Neuron (in vitro differentiated cells): ENCODE measurements around the gene KRT24.
"Not testable (repeated sequence)": the region's sequence is repeated elsewhere in the genome, so short reads cannot be mapped to it uniquely, and the experiment has no call there.

Source experiments
- H2AFZ ChIP-seq: one replicate; pipeline ENCODE4 v1.6.1; 2013; ENCODE audit warnings: low read depth, mild to moderate bottlenecking, inconsistent platforms, low read length, moderate library complexity
- H3K27me3 ChIP-seq: one replicate; pipeline ENCODE4 v1.6.1; 2013; ENCODE audit warnings: low read length; ENCODE audit not compliant: insufficient read depth
- H3K36me3 ChIP-seq: one replicate; pipeline ENCODE4 v1.6.1; 2013; ENCODE audit warnings: low read length; ENCODE audit not compliant: insufficient read depth
- H3K4me1 ChIP-seq: one replicate; pipeline ENCODE4 v1.6.1; 2013; ENCODE audit warnings: low read length; ENCODE audit not compliant: insufficient read depth
- H3K4me3 ChIP-seq: 2 replicates; pipeline ENCODE4 v1.5.1; 2013; ENCODE audit warnings: mild to moderate bottlenecking, low read length, moderate library complexity
- H3K9me3 ChIP-seq: one replicate; pipeline ENCODE4 v1.6.1; 2013; ENCODE audit warnings: low read length

The KRT24 gene

GRCh38 chr17:40703652-40704051, at the start of gene KRT24:
Gene KRT24, minus strand, starts transcription at chr17:40703752. Its CDS starts 59 bp downstream, at chr17:40703693.
- H3K27me3 ChIP-seq, result peaks cover 8% of the 10 kb centered on the region
- no peaks in the 10 kb centered on the region for H3K36me3 ChIP-seq
- no peak within 1 kb of the TSS for H2AFZ ChIP-seq
- H3K4me1 ChIP-seq, result no peaks in the 10 kb centered on the region
- no peak within 1 kb of the TSS for H3K4me3 ChIP-seq
- no peaks in the 10 kb centered on the region for H3K9me3 ChIP-seq

- peaks cover 4% of the 10 kb centered on the region for H3K27me3 ChIP-seq
- no peak overlapping the region for H2AFZ ChIP-seq
- H3K9me3 ChIP-seq, result no peaks in the 10 kb centered on the region
- H3K4me1 ChIP-seq, result no peaks in the 10 kb centered on the region
- H3K4me3 ChIP-seq, result no peak overlapping the region
- no peaks in the 10 kb centered on the region for H3K36me3 ChIP-seq
These were observed 47.5 kb upstream of the KRT24 start for GRCh38 chr17:40751065-40751464.

DNA sequence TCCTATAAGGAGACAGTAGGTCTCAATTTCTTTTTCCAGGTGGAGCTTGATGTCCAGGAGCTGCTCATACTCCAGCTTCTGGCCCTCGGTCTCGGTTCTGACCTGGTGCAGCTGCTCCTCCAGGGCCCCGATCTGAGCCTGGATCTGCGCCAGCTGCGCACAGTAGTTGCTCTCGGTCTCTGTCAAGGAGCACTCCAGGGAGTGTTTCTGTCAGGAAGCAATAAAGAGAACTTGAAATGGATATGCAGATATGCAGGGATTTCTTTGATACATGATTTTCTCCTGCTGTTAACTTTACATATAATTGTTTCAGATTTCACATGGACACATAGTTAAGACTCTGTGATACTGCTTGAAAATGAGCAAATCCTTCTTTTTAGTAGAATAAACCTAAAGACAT, 46.8 kb upstream of the KRT24 start:
- no peaks in the 10 kb centered on the region for H3K9me3 ChIP-seq

GRCh38 chr17:40748666-40749065, 45.1 kb upstream of the KRT24 start:
- not testable (repeated sequence) for H3K36me3 ChIP-seq, H3K4me3 ChIP-seq, H3K27me3 ChIP-seq, H3K4me1 ChIP-seq, H3K9me3 ChIP-seq, H2AFZ ChIP-seq

More for the DNA sequence above, 46.8 kb upstream of the KRT24 start:
- Histone ChIP-seq H3K27me3 (peaks cover 4% of the 10 kb centered on the region), H2AFZ (no peak overlapping the region), H3K36me3 (no peaks in the 10 kb centered on the region), H3K4me1 (no peaks in the 10 kb centered on the region), H3K4me3 (no peak overlapping the region)

- Histone ChIP-seq H2AFZ (no peak overlapping the region), H3K36me3 (no peaks in the 10 kb centered on the region), H3K27me3 (peaks cover 15% of the 10 kb centered on the region), H3K9me3 (no peaks in the 10 kb centered on the region), H3K4me3 (no peak overlapping the region), H3K4me1 (no peaks in the 10 kb centered on the region)
These were observed 35.0 kb upstream of the KRT24 start for GRCh38 chr17:40738553-40738952.

DNA sequence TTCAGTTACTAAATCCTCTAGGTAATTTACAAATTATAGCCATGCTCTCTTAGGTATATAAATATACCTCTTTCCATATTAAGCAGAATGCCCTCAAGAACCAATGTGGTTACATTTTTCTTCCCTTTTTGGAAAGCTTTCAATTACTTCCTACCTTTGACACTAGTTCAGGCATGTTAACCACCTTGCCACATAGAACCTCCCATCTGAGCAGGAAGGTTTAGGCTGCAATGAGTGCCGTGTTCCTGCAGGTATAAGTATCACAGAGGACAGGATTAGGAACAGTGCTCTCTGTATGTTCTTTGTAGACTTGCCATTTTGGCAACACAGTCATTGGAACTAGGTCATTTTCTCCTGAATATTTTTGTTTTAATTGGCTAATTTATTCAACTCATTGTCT, 31.5 kb upstream of the KRT24 start:
- no peak overlapping the region for H2AFZ ChIP-seq
- H3K4me1 ChIP-seq, result no peaks in the 10 kb centered on the region
- no peak overlapping the region for H3K4me3 ChIP-seq
- no peaks in the 10 kb centered on the region for H3K36me3 ChIP-seq
- peaks cover 14% of the 10 kb centered on the region for H3K27me3 ChIP-seq
- H3K9me3 ChIP-seq, result no peaks in the 10 kb centered on the region

DNA sequence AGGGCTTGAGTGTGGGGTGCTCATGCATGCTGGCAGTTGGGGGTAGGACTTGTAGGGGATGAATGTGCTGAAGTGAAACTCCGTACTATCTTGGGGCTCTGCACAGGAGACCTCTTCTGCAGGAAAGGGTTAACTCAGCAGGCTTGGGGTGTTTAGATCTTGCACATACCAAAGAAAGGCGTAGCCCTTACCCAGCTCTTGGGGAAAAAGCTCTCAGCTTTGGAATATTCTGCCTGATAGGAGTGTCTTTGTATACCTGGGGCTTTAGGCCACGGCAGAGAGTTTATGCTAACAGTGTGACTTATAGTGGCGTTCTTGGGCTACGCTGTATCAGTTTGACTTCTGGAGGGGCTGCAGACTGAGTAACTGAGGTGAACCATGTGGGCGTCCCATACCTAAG, 30.5 kb upstream of the KRT24 start:
- no peaks in the 10 kb centered on the region for H3K36me3 ChIP-seq
- no peak overlapping the region for H3K4me3 ChIP-seq
- H2AFZ ChIP-seq, result no peak overlapping the region
- H3K27me3 ChIP-seq, result peaks cover 13% of the 10 kb centered on the region
- H3K9me3 ChIP-seq, result no peaks in the 10 kb centered on the region
- no peaks in the 10 kb centered on the region for H3K4me1 ChIP-seq

DNA sequence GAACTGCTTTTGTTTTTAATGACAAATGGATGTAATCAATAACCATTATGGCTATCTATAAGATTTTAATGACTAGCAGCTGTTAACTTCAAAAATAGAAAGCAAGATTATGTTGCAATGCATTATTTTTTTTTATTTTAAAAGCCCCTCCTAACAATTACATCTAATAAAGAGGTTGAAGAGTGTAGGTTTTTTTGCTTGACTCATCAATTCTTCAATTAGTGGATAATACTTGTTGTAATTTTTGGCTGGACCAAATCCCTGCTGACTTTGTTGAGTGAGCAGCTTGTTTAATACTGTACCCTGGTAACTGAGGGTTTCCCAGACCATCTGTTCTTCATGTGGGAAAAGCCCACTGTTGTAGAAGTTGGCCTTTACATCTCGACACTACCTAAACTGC, 27.4 kb upstream of the KRT24 start:
- Histone ChIP-seq H3K4me3 (no peak overlapping the region), H3K4me1 (no peaks in the 10 kb centered on the region), H3K36me3 (no peaks in the 10 kb centered on the region), H3K9me3 (no peaks in the 10 kb centered on the region), H3K27me3 (peaks cover 10% of the 10 kb centered on the region), H2AFZ (no peak overlapping the region)

DNA sequence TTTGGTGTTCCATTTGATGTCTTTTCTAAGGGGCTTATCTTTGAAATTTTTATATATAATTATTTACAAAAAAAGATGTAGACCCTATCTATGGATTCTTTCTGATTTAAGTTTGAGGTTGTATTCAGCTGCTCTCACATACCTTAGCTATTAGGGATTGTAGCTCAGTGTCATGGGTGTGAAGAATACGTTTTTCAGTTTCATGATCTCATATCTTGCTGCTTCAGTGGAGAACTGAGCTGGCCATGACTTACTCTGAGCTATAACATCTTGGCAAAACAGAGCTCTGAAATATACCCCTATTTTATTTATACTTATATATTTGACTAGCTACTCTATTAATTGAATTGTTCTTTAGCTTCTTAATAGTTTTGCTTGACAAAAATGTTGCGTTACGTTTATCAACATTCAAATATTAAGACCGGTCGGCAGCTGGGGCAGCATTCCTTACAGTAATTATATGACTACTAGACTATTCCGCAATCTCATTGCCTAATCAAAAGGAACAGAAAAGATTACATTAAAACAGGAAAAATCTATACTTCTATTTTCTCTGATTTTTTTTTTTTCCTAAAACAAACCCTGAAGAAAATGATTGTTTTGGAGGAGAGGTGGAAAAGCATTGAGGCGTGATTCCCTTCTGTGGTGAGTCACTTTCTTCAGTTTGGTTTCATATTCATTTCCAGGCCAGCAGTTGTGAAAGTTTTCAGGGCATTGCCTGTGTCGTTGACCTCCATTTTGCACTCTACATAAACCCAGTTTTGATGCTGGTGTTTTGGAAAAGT, 24.1 kb upstream of the KRT24 start:
- Histone ChIP-seq H3K9me3 (no peaks in the 10 kb centered on the region), H3K27me3 (no peaks in the 10 kb centered on the region)

GRCh38 chr17:40726919-40727318, 23.4 kb upstream of the KRT24 start:
- H3K27me3 ChIP-seq, result no peaks in the 10 kb centered on the region
- no peaks in the 10 kb centered on the region for H3K9me3 ChIP-seq
- H2AFZ ChIP-seq, result no peak overlapping the region
- no peak overlapping the region for H3K4me3 ChIP-seq
- no peaks in the 10 kb centered on the region for H3K36me3 ChIP-seq
- H3K4me1 ChIP-seq, result no peaks in the 10 kb centered on the region

More for the DNA sequence above, 24.1 kb upstream of the KRT24 start:
- Histone ChIP-seq H3K4me3 (no peak overlapping the region), H3K4me1 (no peaks in the 10 kb centered on the region), H3K36me3 (no peaks in the 10 kb centered on the region), H2AFZ (no peak overlapping the region)

- H3K27me3 ChIP-seq, result no peaks in the 10 kb centered on the region
- no peaks in the 10 kb centered on the region for H3K9me3 ChIP-seq
- H3K4me1 ChIP-seq, result no peaks in the 10 kb centered on the region
- H3K36me3 ChIP-seq, result no peaks in the 10 kb centered on the region
- no peak overlapping the region for H2AFZ ChIP-seq
- H3K4me3 ChIP-seq, result no peak overlapping the region
These were observed 21.1 kb upstream of the KRT24 start for GRCh38 chr17:40724656-40725055.

DNA sequence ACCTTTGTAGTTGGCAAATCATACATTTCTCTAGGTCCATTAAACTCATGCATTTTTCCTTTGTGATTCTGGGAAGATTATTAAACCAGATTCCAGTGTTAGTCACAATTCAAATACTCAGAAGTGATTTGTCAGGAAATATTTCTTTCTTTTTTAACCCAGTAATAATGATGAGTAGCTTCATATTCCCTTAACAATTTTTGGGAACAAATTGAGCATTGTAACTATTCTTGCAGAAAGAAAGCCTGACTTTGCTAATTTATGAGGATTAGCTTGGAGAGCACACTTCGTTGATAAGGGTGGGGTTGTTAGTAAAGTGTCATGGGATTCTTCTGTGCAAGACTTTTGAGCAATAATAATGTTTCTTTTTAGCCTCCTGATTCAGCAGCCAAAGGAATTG, 18.7 kb upstream of the KRT24 start:
- Histone ChIP-seq H3K4me3 (no peak overlapping the region), H2AFZ (no peak overlapping the region), H3K4me1 (no peaks in the 10 kb centered on the region), H3K9me3 (no peaks in the 10 kb centered on the region), H3K27me3 (peaks cover 3% of the 10 kb centered on the region), H3K36me3 (no peaks in the 10 kb centered on the region)

GRCh38 chr17:40720899-40721298, 17.3 kb upstream of the KRT24 start:
- Histone ChIP-seq H3K4me1 (no peaks in the 10 kb centered on the region), H3K9me3 (no peaks in the 10 kb centered on the region), H2AFZ (no peak overlapping the region), H3K36me3 (no peaks in the 10 kb centered on the region), H3K27me3 (peaks cover 3% of the 10 kb centered on the region), H3K4me3 (no peak overlapping the region)

- no peaks in the 10 kb centered on the region for H3K9me3 ChIP-seq
- no peaks in the 10 kb centered on the region for H3K4me1 ChIP-seq
- no peak overlapping the region for H3K4me3 ChIP-seq
- peaks cover 3% of the 10 kb centered on the region for H3K27me3 ChIP-seq
- no peak overlapping the region for H2AFZ ChIP-seq
- no peaks in the 10 kb centered on the region for H3K36me3 ChIP-seq
These were observed 15.4 kb upstream of the KRT24 start for GRCh38 chr17:40718930-40719329.
